Activated naive CD8-positive, alpha-beta T cell treated with anti-CD3 and anti-CD28 coated beads, Interleukin-2, amount 50 U/mL, for 16 hours (primary cell): ENCODE measurements around the gene TMED3.
"Not testable (repeated sequence)": the region's sequence is repeated elsewhere in the genome, so short reads cannot be mapped to it uniquely, and the experiment has no call there.

Source experiments
- DNase-seq: peaks from one replicate; pipeline ENCODE4 v3.0.0-alpha.2; 2020; ENCODE audit warnings: low read depth, low spot score

The TMED3 gene

GRCh38 chr15:79316864-79317263 lies 6.0 kb downstream of the TMED3 start:
- no peak for DNase-seq

DNA sequence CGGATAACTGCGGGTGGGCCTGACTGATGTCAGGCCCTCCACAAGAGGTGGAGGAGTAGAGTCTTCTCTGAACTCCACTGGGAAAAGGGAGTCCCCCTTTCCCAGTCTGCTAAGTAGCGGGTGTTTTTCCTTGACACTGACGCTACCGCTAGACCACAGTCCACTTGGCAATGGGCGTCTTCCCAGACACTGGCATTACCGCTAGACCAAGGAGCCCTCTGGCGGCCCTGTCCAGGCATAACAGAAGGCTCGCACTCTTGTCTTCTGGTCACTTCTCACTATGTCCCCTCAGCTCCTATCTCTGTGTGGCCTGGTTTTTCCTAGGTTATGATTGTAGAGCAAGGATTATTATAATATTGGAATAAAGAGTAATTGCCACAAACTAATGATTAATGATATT lies 9.1 kb downstream of the TMED3 start:
- not testable (repeated sequence) for DNase-seq

DNA sequence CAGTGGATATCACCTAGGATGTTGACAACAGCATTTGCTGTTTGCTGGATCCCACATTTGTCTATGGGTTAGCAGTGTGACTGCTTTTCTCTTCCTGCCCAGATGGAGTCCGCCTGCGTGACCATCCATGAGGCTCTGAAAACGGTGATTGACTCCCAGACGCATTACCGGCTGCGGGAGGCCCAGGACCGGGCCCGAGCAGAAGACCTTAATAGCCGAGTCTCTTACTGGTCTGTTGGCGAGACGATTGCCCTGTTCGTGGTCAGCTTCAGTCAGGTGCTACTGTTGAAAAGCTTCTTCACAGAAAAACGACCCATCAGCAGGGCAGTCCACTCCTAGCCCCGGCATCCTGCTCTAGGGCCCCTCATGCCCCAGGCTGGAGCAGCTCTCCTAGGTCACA lies 11.0 kb downstream of the TMED3 start:
- no peak for DNase-seq

DNA sequence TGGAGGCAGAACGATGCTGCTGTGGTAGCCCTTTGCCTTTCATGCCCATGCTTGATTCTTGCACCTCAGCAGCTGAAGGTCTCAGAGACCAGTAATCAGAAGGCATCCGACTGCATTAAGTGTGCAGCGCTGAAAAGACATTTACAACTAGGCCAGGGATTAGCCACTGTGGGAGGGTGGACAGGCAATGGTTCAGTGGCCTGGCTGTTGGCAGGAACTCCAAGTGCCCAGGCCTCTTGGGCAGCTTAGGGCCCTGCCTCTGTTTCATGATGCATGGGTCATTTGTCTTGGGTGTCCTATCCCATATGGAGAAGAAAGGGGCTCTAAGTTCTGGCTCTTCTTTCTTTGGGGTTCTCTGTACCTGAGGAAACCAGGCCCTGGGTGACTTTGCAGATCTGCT lies 11.4 kb downstream of the TMED3 start:
- no peak for DNase-seq

- no peak for DNase-seq
Observed at GRCh38 chr15:79322945-79323344, 12.0 kb downstream of the TMED3 start.

GRCh38 chr15:79329171-79329611 lies 18.3 kb downstream of the TMED3 start:
- DNase-seq = no peak

DNA sequence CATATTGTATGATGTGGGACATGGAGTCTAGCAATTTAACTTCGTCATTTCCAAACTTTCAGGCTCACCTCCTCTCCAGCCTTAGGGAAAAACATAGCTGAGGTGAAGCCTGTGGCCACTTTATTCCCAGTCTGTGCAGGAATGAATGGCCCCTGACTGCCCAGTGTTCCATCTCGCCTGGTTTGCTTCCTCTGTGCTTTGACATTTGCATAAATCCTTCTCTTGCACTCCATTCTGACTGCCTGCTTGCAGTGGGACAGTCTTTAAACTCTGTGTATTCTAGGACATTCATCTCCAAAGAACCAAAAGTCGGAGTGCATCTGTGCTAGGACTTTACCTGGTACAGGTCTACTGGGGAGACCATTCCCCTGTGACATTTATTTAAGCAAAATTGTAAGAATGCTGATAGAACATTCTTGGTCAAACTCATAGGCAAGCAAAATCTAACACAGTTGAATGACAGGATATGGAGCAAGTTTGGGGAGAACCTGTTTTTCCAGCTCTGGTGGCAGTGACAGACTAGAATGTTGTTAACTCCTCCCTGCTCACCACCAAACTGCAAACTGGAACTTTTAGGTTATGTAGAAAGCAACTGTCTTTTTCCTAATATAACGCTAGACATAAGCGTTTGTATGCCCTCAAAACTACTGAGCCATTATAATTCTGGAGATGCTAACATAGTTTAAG lies 22.1 kb downstream of the TMED3 start:
- no peak for DNase-seq

- no peak for DNase-seq
Observed at GRCh38 chr15:79337591-79337990, 26.7 kb downstream of the TMED3 start.

- no peak for DNase-seq
Observed at GRCh38 chr15:79339588-79340314, 28.8 kb downstream of the TMED3 start.

DNA sequence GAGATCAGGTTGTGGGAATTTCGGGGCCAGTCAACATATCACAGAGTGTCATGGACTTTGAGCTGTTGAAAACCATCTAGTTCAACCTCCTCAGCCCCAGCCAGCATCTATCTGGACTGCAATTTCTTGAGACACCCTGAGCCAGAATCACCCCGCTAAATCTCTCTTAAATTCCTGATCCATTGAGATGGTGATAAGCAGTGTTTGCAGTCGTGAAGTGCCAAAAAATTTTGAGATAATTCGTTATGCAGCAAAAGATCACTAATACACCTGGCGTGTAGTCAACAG lies 29.3 kb downstream of the TMED3 start:
- no peak for DNase-seq

DNA sequence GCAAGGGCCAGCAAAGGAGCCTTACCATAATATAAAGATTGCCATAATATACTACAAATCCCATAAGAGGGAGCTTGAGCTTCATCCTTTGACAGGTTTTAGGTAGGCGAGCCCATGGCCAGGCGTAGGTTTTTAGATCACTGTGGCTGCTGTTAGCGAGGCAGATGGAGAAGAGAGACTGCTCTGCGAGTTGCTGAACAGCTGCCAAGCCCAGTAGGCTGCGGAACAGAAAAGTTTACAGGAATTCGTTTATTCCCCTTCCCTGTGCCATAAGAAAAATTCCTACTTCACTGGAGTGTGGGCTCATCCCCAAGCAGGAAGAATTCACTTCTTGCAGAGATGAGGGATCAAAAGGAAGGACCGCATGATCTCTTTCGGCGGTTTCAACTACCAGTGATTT lies 30.5 kb downstream of the TMED3 start:
- no peak for DNase-seq

DNA sequence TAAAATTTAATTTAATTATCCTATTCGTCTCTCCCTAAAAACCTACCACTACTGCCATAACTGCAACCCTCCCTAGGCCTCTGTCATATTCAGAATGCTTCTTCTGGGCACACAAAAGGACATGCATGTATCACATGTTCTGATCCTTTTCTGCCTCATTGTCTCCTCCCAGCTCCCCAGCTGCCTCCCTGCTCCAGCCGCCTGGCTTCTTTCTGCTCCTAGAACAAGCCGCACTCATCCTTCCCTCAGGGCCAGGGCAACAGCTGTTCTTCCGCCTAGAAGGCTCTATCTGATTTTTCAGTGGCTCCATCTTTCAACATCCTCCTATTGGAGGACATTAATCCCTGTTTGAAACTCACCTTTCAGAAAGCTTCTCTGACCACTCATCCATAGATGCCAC lies 38.6 kb downstream of the TMED3 start:
- no peak for DNase-seq

- DNase-seq = no peak
Observed at GRCh38 chr15:79352206-79352605, 41.3 kb downstream of the TMED3 start.

GRCh38 chr15:79357566-79357965 lies 46.7 kb downstream of the TMED3 start:
- DNase-seq = no peak

DNA sequence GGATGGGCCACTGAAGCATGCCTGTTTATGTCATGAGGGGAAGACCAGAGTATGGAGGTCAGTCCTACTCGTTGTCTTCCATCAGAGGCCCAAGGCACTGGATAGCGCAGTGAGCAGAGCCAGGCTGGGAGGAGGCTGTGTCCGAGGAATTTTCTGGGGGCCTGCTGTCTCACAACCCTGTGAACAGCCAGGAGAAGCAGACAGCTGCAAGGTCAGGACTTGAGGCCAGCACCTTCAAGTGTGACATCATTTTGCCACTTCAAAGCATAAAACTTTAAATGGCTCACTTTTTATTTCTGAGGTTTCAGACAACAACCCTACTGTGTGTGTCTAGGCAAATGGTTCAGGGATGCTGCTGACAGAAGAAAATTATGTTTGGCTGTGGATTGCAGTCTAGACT lies 47.2 kb downstream of the TMED3 start:
- no peak for DNase-seq

DNA sequence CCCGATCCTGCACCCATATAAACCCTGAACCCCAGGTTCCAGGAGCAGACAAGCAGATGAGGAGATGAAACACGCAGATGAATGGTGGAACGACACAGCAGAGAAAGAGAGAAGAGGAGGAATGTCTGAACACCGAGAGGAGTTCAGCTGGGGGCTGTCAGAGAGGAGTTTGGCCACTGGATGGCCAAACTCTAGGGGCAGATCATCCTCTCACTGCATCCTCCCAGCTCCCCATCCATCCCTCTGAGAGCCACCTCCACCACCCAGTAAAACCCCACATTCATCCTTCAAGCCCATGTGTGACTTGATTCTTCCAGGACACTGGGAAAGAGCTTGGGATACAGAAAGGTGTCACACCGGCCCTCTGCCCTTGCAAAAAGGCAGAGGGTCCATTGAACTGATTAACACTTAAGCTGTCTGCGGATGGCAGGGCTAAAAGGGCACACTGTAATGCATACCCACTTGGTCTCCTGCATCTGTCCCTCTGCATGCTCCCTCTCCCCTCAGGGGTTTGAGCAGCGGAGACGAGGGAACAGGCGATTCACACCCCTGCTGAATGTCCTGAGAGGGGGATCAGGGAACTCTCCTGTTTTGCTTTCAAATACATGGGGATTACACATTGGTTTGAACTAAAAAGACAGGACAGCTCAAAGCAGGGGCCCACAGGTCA lies 53.8 kb downstream of the TMED3 start:
- no peak for DNase-seq

- DNase-seq = no peak
Observed at GRCh38 chr15:79365765-79366164, 54.9 kb downstream of the TMED3 start.

GRCh38 chr15:79366691-79367090 lies 55.8 kb downstream of the TMED3 start:
- DNase-seq = no peak

GRCh38 chr15:79370716-79371115 lies 59.8 kb downstream of the TMED3 start:
- DNase-seq = no peak

- no peak for DNase-seq
Observed at GRCh38 chr15:79371591-79371990, 60.7 kb downstream of the TMED3 start.

GRCh38 chr15:79372428-79372827 lies 61.5 kb downstream of the TMED3 start:
- no peak for DNase-seq
